Measurements from ENCODE around the gene GPAM.

The GPAM gene

DNA sequence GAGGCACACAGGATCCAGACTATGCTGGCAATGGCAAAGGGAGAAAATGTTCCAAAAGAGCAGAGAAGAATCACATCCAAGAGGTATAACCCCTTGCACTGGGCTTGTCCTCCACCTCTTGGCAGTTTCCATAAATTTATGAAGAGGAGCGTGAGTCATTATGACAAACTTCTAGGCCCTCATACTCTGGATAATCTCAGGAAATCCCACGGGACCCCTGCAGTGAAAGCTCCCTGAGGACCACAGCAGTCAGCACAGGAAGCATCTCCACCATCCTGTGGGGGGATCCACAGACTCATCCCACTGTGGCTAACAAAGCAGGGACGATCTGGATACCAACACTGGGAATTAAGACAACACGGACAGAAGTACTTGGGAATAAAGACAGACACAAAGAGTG lies 30.3 kb upstream of the GPAM start:
- Histone ChIP-seq H3K27ac (no peak overlapping the region), H3K4me1 (ENCODE audit: control insufficient read depth in 1 of 2, insufficient read depth in 1 of 2, low read depth in 1 of 2, low read length in 1 of 2) (no peaks in the 10 kb centered on the region), H3K36me3 (no peaks in the 10 kb centered on the region), H3K9me3 (no peaks in the 10 kb centered on the region), H3K4me3 (ENCODE audit: low read depth in 1 of 2, low read length in 1 of 2) (no peak overlapping the region), H3K27me3 (peaks cover 58% of the 10 kb centered on the region)
- TF ChIP-seq, protein P1, sequence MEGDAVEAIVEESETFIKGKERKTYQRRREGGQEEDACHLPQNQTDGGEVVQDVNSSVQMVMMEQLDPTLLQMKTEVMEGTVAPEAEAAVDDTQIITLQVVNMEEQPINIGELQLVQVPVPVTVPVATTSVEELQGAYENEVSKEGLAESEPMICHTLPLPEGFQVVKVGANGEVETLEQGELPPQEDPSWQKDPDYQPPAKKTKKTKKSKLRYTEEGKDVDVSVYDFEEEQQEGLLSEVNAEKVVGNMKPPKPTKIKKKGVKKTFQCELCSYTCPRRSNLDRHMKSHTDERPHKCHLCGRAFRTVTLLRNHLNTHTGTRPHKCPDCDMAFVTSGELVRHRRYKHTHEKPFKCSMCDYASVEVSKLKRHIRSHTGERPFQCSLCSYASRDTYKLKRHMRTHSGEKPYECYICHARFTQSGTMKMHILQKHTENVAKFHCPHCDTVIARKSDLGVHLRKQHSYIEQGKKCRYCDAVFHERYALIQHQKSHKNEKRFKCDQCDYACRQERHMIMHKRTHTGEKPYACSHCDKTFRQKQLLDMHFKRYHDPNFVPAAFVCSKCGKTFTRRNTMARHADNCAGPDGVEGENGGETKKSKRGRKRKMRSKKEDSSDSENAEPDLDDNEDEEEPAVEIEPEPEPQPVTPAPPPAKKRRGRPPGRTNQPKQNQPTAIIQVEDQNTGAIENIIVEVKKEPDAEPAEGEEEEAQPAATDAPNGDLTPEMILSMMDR (IDR thresholded peaks at IDR 0.05), result no peak

GRCh38 chr10:112213098-112213823 lies 29.7 kb upstream of the GPAM start:
- H3K36me3 ChIP-seq, result no peaks in the 10 kb centered on the region
- no peaks in the 10 kb centered on the region for H3K9me3 ChIP-seq
- peaks cover 61% of the 10 kb centered on the region for H3K27me3 ChIP-seq
- H3K4me1 ChIP-seq (ENCODE audit: control insufficient read depth in 1 of 2, insufficient read depth in 1 of 2, low read depth in 1 of 2, low read length in 1 of 2), result no peaks in the 10 kb centered on the region
- H3K27ac ChIP-seq, result no peak overlapping the region
- H3K4me3 ChIP-seq (ENCODE audit: low read depth in 1 of 2, low read length in 1 of 2), result no peak overlapping the region
- TF ChIP-seq, protein P1 (IDR thresholded peaks at IDR 0.05), result no peak

DNA sequence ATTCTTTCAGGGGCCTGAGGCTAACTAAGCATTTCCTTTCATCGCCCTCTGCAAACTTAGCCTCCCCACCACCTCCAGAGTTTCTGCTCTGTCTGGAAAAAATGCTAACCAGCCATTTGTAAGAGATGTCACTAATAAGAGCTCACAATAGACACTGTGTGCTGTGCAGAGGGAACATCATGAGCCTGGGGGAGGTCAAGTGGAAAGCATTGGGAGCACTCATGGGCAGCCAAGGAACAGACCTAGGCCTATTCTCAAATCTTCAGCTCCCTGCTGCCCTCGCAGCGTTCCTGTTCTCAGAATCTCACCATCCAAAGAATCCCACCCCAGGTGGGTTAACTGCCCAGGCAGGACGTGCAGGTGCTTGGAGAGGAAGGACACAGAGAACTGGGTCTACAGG lies 27.1 kb upstream of the GPAM start:
- no peaks in the 10 kb centered on the region for H3K36me3 ChIP-seq
- no peaks in the 10 kb centered on the region for H3K9me3 ChIP-seq
- no peak overlapping the region for H3K4me3 ChIP-seq (ENCODE audit: low read depth in 1 of 2, low read length in 1 of 2)
- peaks cover 45% of the 10 kb centered on the region for H3K27me3 ChIP-seq
- TF ChIP-seq, protein P1 (IDR thresholded peaks at IDR 0.05), result no peak
- H3K4me1 ChIP-seq (ENCODE audit: control insufficient read depth in 1 of 2, insufficient read depth in 1 of 2, low read depth in 1 of 2, low read length in 1 of 2), result no peaks in the 10 kb centered on the region
- H3K27ac ChIP-seq, result no peak overlapping the region

GRCh38 chr10:112209684-112210131 lies 26.1 kb upstream of the GPAM start:
- Histone ChIP-seq H3K4me3 (ENCODE audit: low read depth in 1 of 2, low read length in 1 of 2) (no peak overlapping the region), H3K36me3 (no peaks in the 10 kb centered on the region), H3K9me3 (no peaks in the 10 kb centered on the region), H3K27me3 (peaks cover 36% of the 10 kb centered on the region), H3K4me1 (ENCODE audit: control insufficient read depth in 1 of 2, insufficient read depth in 1 of 2, low read depth in 1 of 2, low read length in 1 of 2) (no peaks in the 10 kb centered on the region), H3K27ac (no peak overlapping the region)
- TF ChIP-seq, protein P1 (IDR thresholded peaks at IDR 0.05), result no peak

DNA sequence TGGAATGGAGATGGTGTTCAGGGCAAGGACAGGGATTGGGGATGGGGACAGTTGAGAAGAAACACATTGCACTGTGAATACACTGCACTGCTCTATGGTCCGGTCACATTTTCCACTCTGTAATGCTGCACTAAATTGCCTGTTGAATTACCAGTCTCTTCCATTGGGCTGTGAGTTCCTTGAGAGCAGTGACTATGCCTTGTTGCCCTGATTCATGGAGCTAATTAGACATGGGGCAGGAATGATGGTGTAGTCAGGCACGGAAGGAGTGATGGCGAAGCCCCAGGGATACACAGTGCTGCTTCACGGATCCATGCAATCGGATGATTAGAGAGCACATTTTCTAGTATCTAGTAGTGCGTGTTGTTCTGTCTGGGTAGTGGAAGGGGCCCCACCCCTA lies 25.4 kb upstream of the GPAM start:
- no peaks in the 10 kb centered on the region for H3K9me3 ChIP-seq
- no peaks in the 10 kb centered on the region for H3K4me1 ChIP-seq (ENCODE audit: control insufficient read depth in 1 of 2, insufficient read depth in 1 of 2, low read depth in 1 of 2, low read length in 1 of 2)
- peaks cover 30% of the 10 kb centered on the region for H3K27me3 ChIP-seq
- TF ChIP-seq, protein P1 (IDR thresholded peaks at IDR 0.05), result no peak
- H3K36me3 ChIP-seq, result no peaks in the 10 kb centered on the region
- H3K27ac ChIP-seq, result no peak overlapping the region
- no peak overlapping the region for H3K4me3 ChIP-seq (ENCODE audit: low read depth in 1 of 2, low read length in 1 of 2)
